GM18508 (cell line): ENCODE data around the gene UNK.
"Not testable (repeated sequence)": the region's sequence is repeated elsewhere in the genome, so short reads cannot be mapped to it uniquely, and the experiment has no call there.

Source experiments
- ATAC-seq: cut with Tn5 transposase; IDR thresholded peaks from one replicate; pipeline ENCODE4 v1.9.1; 2021; ENCODE audit warnings: moderate number of reproducible peaks; ENCODE audit not compliant: insufficient read depth, unreplicated experiment

UNK gene

DNA sequence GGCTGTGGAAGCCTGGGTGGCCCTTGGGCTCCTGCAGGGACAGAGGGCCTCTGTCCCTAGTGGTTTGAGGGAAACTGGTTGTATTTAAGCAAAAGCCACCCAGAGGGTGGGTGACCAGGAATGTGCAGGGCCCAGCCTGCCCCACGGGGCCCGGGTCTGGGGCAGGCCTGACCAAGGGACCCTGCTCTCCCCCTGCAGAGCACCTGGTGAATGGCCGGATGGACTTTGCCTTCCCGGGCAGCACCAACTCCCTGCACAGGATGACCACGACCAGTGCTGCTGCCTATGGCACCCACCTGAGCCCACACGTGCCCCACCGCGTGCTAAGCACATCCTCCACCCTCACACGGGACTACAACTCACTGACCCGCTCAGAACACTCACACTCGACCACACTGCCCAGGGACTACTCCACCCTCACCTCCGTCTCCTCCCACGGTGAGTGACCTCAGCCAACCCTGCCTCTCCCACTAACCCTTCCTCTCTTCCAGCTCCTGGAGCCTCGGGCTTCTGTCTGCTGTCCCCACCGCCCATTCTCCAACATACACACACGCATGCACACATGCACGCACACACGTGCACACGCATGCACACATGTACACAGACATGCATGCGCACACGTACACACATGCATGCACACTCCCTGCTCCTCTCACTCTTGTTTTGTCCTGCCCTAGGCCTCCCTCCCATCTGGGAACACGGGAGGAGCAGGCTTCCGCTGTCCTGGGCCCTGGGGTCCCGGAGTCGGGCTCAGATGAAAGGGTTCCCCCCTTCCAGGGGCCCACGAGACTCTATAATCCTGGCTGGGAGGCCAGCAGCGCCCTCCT is 30.0 kb upstream of the UNK start:
- no peak for ATAC-seq

DNA sequence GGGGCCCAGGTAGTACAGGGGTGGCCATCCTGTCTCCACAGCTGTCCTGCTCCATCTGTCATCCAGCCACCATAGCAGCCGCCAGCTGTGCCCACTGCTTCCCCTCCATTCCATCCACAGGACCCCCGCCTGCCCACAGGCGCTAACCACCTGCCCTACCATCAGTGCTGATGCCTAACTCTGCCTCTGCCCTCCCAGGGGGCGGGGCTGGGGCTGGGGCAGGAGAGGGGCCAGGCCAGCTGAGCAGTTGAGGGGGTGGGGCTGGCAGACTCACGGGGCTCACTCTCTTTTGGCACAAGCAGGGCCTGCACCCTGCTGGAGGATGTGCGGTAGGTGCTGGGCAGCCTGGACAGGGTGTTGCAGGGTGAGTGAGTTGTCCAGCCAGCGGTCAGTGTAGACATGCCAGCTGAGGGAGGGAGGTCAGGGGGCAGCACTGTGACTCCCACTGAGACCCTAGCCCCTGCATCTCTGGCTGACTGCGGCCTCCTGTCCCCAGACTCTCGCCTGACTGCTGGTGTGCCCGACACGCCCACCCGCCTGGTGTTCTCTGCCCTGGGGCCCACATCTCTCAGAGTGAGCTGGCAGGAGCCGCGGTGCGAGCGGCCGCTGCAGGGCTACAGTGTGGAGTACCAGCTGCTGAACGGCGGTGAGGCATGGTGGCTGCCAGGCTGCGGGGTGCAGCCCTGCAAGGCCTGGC is 29.3 kb upstream of the UNK start:
- ATAC-seq, result no peak

DNA sequence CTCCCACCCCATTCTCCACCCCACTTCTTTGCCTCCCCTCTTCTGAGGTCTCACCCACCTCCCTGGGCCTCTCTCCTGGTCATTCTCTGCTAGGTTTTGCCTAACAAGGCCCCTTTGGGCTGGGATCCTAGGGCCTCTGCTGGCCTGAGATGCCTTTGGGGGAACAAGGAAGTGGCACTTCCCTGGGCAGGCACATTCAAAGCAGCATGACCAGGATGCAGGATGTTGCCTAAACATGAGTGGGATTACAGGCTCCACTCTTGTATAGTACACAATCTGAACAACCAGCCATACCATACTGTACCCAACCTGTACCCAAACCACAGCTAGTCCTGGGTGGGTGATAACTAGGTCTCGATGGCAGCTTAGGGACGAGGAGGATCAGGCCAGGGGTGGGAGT is 28.6 kb upstream of the UNK start:
- ATAC-seq, result no peak

DNA sequence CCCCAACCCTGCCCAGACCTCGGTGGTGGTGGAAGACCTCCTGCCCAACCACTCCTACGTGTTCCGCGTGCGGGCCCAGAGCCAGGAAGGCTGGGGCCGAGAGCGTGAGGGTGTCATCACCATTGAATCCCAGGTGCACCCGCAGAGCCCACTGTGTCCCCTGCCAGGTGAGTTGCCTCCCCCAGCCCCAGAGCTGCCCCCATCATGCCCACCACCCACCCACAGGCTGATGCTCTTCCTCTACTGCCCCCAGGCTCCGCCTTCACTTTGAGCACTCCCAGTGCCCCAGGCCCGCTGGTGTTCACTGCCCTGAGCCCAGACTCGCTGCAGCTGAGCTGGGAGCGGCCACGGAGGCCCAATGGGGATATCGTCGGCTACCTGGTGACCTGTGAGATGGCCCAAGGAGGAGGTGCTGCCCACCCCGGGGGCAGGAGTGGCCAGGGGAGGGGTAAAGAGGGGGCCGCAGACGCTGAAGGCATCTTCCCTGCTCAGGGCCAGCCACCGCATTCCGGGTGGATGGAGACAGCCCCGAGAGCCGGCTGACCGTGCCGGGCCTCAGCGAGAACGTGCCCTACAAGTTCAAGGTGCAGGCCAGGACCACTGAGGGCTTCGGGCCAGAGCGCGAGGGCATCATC is 28.0 kb upstream of the UNK start:
- no peak for ATAC-seq

DNA sequence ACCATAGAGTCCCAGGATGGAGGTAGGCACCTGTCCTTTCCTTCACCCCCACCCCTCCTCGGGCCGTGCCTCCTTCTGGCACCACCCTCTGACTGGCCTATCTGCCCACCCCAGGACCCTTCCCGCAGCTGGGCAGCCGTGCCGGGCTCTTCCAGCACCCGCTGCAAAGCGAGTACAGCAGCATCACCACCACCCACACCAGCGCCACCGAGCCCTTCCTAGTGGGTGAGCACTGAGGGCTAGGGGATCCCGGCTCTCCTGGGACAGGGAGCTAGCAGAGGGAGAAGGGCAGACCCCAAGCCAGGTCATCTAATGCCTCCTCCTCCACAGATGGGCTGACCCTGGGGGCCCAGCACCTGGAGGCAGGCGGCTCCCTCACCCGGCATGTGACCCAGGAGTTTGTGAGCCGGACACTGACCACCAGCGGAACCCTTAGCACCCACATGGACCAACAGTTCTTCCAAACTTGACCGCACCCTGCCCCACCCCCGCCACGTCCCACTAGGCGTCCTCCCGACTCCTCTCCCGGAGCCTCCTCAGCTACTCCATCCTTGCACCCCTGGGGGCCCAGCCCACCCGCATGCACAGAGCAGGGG is 27.4 kb upstream of the UNK start:
- no peak for ATAC-seq

DNA sequence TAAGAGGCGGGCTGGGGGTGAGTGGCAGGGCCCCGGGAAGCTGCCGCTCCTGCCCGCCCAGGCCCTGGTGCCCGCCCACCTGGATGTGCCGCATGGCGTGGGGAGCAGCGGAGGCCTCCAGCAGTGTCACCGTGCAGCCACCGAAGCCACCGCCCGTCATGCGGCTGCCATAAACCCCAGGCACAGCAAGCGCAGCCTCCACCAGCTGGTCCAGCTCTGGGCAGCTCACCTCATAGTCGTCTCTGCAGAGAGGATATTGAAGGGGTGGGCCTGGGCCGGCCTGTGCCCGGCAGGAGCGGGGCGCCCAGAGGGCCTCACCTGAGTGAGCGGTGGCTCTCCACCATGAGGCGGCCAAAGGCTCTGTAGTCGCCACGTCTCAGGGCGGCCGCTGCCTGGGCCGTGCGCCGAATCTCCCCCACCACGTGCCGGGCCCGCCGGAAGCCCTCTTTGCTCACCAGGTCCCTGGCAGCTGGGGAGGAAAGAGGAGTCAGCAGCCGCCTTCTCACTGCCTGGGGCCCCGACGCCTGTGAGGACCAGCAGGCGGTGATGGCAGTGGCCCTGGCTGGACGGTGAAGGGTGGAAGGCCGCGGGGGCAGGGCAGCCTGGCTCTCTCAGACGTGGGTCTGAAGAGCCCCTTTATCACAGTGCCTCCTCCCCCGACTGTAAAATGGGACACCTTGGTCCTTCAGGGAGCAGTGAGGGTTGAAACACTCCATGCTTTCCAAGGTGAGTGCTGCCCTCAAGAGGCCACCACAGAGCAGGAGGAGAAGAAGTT is 26.3 kb upstream of the UNK start:
- ATAC-seq, result no peak

DNA sequence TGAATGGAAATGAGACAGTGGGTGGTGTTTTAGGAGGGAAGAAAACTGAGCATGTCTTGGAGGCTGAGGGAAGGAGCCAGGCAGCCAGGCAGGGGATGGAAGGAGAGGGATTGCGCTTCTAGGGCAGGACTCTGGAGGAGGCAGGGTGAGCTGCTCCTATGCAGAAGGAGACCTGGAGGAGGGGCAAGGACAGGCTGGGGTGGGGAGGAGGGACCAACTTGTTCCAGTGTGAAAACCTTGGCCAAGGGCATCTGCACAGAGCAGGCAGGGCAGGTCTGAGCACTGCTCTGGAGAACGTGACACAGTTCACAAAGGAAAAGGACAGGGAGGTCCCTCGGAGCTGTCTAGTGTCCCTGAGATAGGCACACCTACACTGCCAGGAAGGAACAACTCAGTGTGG is 25.1 kb upstream of the UNK start:
- no peak for ATAC-seq

DNA sequence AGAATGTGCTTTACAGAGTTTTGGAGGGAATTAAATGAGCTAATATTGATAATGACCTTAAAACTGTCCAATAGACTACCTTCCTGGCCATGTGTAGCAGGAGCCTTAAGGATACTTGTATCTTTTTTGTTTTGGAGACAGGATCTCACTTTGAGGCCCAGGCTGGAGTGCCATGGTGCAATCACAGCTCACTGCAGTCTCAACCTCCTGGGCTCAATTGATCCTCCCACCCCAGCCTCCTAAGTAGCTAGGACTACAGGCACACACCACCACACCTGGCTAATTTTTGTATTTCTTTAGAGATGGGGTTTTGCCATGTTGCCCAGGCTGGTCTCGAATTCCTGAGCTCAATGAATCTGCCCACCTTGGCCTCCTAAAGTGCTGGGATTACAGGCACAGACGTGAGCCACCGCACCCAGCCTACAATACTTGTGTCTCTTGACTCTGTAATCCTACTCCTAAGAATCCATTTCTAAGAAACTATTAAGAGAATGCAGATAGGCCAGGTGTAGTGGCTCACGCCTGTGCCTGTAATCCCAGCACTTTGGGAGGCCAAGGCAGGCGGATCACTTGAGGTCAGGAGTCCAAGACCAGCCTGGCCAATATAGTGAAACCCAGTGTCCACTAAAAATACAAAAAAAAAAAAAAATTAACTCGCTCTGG is 24.5 kb upstream of the UNK start:
- ATAC-seq, result not testable (repeated sequence)

DNA sequence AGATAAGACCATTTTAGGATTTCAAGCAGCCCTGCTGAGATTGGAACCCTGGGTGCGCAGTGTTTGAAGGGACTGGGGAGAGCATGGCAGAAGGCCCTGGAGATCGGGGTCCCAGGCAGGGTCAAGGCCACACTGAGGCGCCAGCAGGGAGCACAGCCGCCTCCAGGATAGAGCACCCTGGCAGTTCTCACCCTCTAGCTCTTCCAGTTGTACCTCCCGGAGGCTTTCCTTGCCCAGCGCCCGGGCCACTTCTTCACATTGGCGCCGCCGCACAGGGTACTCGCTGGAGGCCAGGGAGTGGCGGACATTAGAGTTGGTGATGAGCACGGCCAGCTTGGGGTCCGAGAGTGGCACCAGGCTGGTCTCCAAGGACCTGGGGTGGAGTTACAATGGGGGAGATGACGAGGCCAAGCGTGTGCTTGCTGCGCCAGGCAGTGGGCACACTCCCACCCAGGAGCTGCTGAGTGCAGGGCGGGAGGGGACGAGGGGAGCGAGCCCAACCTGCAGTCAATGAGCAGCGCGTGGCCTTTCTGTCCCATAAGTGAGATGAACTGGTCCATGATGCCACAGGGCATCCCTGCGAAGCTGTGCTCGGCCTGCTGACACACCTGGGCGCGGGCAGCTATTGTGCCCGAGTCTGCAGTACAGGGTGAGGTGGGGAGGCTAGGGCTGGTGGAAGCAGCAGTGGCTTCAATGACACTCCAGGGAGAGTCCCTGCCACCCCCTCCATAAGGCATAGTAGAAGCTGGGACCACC is 21.9 kb upstream of the UNK start:
- ATAC-seq, result no peak

DNA sequence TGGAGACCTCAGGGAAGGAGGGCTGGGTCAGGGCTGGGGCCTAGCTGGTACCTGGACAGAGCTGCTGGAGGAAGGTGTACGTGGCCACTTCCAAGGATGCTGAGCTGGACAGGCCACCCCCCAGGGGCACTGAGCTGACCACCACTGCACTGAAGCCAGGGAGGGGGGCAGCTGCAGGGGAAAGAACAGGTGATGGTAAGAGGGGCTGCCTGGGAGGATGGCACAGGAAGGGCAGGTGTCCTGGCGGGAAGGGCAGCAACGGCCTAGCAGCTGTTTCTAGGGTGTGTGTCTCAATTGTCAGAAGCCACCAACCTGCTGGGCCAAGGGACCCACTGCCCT is 21.4 kb upstream of the UNK start:
- ATAC-seq, result no peak

DNA sequence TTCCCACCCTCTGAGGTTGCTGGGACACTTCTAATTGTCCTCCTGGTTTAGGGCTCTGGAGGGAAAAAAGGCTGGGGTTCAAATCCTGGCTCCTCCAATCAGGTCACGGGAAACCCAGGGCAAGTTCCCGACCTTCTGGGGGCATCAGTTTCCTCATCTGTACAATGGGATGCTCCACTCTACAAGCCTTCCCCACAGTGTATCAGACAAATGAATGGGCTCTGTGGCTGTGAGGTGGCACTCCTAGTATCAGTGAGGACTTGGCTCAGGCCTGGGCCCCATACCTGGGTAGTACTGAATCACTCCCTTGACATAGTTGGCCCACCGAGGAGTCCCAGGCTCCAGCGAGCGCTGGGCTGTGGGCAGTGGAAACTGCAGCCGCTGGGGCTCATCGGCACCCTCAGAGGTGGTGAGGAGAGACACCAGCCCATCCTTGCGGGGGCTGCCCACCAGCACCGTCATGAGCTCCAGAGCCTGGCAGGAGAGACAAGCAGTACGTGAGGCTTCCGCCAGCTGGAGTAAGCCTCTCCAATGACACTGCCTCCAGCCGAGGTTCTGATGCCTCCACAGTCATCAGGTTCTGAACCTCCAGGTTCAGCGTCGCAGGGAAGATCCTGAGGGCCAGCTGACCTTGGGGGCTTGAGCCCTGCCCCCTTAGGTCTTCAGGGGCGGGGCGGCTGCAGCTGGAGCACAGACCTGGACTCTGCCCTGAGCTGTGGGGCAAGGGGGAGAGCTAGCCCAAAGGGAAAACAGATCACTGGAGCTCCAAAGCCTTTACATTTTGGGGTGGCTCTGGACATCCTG is 20.8 kb upstream of the UNK start:
- ATAC-seq, result no peak

DNA sequence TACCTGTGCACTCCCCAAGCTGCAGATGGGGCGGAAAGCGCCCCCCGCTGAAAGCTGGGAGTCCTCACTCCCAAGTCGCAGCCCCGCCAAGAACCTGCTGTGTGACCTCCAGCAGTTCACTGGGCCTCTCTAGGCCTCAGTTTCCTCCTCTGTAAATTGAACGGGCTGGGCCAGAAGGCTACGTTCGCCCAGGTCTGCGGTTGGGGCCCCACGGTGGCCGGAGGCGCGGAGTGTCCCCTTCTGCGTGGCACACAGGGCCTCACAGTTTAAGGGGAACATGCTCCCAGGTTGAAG is 20.2 kb upstream of the UNK start:
- ATAC-seq, result no peak

DNA sequence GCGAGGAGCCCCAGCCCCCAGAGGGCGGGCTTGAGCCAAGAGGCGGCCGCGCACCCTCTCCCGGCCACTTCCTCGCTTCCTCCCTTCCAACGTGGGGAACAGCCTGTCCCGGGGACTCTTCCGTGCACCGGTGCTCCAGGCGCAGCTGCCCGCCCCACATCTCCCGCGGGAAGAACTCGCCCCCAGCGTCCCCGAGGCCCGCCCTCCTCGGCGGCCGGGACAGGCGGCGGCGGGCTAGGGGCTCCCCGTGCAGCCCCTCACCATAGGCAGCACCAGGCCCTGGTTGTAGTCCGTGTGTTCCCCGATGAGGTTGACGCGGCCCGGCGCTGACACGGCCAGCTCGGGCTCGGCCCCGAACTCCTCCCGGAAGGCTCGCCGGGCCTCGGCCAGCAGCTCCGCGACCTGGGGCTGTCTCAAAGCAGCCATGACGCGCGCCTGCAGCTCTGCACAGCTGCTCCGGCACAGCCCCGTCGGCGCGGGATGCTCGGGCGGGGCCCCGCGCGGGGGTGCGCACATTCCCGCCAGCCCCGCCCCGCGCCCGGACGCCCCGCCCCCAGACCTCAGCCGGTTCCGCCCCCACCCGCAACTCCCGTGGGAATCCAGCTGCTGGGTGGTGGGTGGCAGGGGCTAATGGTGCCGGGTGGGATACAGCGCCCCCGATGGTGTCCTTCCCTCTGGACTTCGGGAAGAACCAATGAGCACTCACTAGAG is 19.7 kb upstream of the UNK start, which contains the start of gene GALK1:
Gene GALK1, minus strand, starts transcription at position 482 of the 711 bp plus-strand sequence. Its CDS starts 56 bp downstream, at position 426.
- ATAC-seq, result no peak

DNA sequence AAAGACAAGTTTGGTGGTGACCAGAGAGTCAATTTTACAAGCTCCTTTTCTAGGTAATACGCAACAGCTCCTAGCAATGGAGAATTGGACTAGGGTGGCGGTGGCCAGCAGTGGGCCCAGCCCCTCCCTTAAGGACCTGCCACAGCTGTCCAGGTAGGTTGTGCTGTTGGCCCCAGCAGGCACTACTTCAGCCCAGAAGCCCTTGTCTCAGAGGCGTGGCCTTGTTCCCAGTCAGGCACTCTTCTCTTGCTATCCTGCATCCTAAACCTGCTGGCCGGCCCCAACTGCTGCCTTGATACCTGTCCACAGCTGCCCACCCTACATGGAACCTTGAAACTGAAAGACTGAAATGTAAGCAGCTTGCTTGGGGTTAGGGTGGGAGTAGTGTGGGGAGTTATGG is 18.6 kb upstream of the UNK start:
- ATAC-seq, result no peak

DNA sequence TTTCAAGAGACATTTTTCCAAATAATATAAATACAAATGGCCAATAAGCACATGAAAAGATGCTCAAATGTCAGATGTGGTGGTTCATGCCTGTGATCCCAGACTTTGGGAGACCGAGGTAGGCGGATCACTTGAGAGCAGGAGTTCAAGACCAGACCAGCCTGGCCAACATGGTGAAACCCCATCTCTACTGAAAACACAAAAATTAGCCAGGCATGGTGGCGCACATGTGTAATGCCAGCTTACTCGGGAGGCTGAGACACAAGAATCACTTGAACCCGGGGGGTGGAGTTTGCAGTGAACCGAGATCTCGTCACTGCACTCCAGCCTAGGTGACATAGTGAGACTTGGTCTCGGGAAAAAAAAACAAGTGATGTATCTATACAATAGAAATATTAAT is 16.7 kb upstream of the UNK start:
- ATAC-seq, result no peak

DNA sequence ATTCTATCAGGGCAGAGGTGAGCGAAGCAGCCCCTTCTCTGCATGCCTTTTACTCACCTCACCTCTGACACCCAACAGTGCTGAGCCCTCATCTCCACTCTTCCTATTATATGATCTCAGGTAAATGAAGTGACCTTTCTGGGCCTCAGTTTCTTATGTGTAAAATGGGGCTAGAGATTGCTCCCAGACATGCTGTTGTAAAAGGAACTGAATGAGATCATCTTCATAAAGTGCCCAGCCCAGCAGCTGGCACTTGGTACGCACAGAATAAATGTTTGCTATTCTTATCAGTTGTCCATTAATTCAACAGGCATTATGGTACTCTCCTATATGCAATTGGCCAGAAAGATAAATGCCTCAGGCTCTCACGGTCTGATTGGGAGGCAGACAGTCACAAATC is 15.1 kb upstream of the UNK start:
- no peak for ATAC-seq

DNA sequence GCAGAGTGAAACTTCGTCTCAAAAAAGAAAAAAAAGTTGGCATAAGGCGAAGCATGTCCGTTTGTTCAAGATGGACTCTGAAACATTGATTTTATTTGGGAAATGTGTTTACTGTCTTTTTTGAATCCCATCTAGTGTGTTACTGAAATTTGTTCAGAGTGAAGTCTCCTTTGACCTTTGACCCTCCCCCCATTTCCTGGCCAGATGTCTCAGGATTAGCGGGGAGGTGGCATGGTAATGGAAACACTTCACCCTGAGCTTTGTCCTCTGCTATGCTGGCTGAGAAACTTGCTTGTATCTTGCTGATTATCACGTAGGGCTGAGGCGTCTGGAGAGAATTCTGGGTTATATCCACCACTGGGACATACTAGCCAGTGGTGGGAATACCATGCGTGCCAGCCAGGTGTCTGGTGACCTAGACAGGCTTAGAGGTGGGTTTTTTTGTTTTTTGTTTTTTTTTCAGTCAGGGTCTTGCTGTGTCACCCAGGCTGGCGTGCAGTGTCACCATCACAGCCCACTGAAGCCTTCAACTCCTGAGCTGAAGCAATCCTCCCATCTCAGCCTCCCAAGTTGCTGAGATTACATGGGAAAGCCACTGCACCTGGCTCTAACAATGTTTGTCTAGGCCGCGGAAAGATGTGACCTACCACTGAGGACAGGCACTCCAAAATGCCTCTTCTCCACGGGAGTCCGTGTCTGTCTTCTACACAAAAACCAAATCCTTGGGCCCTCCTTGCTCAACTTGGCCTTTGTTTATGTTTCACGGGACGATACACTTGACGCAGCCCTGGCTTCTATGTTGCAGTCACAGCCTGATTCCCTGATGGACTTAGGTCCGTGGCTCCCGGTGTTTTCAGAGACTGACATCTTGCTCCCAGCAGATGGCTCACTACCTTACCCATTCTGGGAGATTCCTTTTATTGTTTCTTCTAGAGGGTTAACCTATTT is 13.0 kb upstream of the UNK start:
- ATAC-seq, result no peak
